Subcutaneous abdominal adipose tissue (tissue), 5 donors: ENCODE measurements around the gene RAP1GAP2.

Experiments used
- H3K27ac ChIP-seq: one replicate; pipeline ENCODE4 v1.7.0; 2013; ENCODE audit warnings: low read depth, mild to moderate bottlenecking, inconsistent platforms, low read length, moderate library complexity
- H3K27me3 ChIP-seq, 5 donors: one replicate each; pipeline ENCODE4 v1.7.0; 2013; ENCODE audit warnings: low read length in 5 of 5, inconsistent platforms in 1 of 5; ENCODE audit not compliant: control insufficient read depth in 5 of 5, insufficient read depth in 4 of 5
- H3K36me3 ChIP-seq, 5 donors: one replicate each; pipeline ENCODE4 v1.7.0; 2013; ENCODE audit warnings: low read length in 5 of 5; ENCODE audit not compliant: control insufficient read depth in 5 of 5, insufficient read depth in 5 of 5
- H3K4me1 ChIP-seq, 5 donors: one replicate each; pipeline ENCODE4 v1.7.0; 2013; ENCODE audit warnings: low read length in 5 of 5, mild to moderate bottlenecking in 3 of 5, moderate library complexity in 1 of 5; ENCODE audit not compliant: control insufficient read depth in 5 of 5, insufficient read depth in 5 of 5
- H3K4me3 ChIP-seq, 5 donors: one replicate each; pipeline ENCODE4 v1.7.0; 2013; ENCODE audit warnings: low read length in 5 of 5, low read depth in 1 of 5
- H3K9ac ChIP-seq, 5 donors: one replicate each; pipeline ENCODE4 v1.7.0; 2013; ENCODE audit warnings: low read length in 5 of 5, mild to moderate bottlenecking in 4 of 5, moderate library complexity in 3 of 5
- H3K9me3 ChIP-seq, 5 donors: one replicate each; pipeline ENCODE4 v1.7.0; 2013; ENCODE audit warnings: low read length in 5 of 5; ENCODE audit not compliant: control insufficient read depth in 5 of 5
- donor health status: healthy.
- donor health status: healthy.
- donor health status: healthy.
- donor health status: healthy.
- donor health status: healthy.

Gene RAP1GAP2

GRCh38 chr17:3035256-3035967 lies 239.2 kb downstream of the RAP1GAP2 start:
- H3K36me3 ChIP-seq, result no peaks in the 10 kb centered on the region
- peaks cover 2 to 22% (median 15%) of the 10 kb centered on the region in 5 donors for H3K27me3 ChIP-seq
- no peak overlapping the region for H3K9ac ChIP-seq
- no peak overlapping the region for H3K27ac ChIP-seq
- H3K4me3 ChIP-seq, result no peak overlapping the region
- no peaks in the 10 kb centered on the region for H3K9me3 ChIP-seq
- H3K4me1 ChIP-seq, result peaks cover 0 to 7% (median 0%) of the 10 kb centered on the region in 5 donors

- H3K4me3 ChIP-seq, result no peak overlapping the region
- no peaks in the 10 kb centered on the region for H3K9me3 ChIP-seq
- peaks cover 0 to 2% (median 0%) of the 10 kb centered on the region in 5 donors for H3K4me1 ChIP-seq
- no peak overlapping the region for H3K9ac ChIP-seq
- H3K27ac ChIP-seq, result no peak overlapping the region
- H3K36me3 ChIP-seq, result no peaks in the 10 kb centered on the region
- H3K27me3 ChIP-seq, result peaks cover 4 to 24% (median 16%) of the 10 kb centered on the region in 5 donors
These were observed 239.7 kb downstream of the RAP1GAP2 start for GRCh38 chr17:3035968-3036280.

GRCh38 chr17:3036800-3037199 lies 240.6 kb downstream of the RAP1GAP2 start:
- Histone ChIP-seq H3K9me3 (no peaks in the 10 kb centered on the region), H3K27me3 (peaks cover 4 to 30% (median 19%) of the 10 kb centered on the region in 5 donors), H3K27ac (no peak overlapping the region), H3K4me3 (no peak overlapping the region), H3K9ac (no peak overlapping the region), H3K4me1 (no peaks in the 10 kb centered on the region), H3K36me3 (no peaks in the 10 kb centered on the region)

GRCh38 chr17:3037259-3037658 lies 241.0 kb downstream of the RAP1GAP2 start:
- Histone ChIP-seq H3K27ac (no peak overlapping the region), H3K9ac (no peak overlapping the region), H3K36me3 (no peaks in the 10 kb centered on the region), H3K27me3 (peaks cover 7 to 30% (median 19%) of the 10 kb centered on the region in 5 donors), H3K4me3 (no peak overlapping the region), H3K9me3 (no peaks in the 10 kb centered on the region), H3K4me1 (no peaks in the 10 kb centered on the region)

- Histone ChIP-seq H3K4me3 (no peak overlapping the region), H3K9ac (no peak overlapping the region), H3K4me1 (no peaks in the 10 kb centered on the region), H3K36me3 (no peaks in the 10 kb centered on the region), H3K27me3 (peaks cover 7 to 24% (median 19%) of the 10 kb centered on the region in 5 donors), H3K27ac (no peak overlapping the region), H3K9me3 (peaks cover 0 to 7% (median 6%) of the 10 kb centered on the region in 5 donors)
These were observed 242.7 kb downstream of the RAP1GAP2 start for GRCh38 chr17:3038941-3039340.

GRCh38 chr17:3039736-3040135 lies 243.5 kb downstream of the RAP1GAP2 start:
- Histone ChIP-seq H3K27ac (no peak overlapping the region), H3K36me3 (no peaks in the 10 kb centered on the region), H3K9me3 (peaks cover 0 to 14% (median 13%) of the 10 kb centered on the region in 5 donors), H3K4me1 (no peaks in the 10 kb centered on the region), H3K9ac (no peak overlapping the region), H3K4me3 (no peak overlapping the region), H3K27me3 (peaks cover 7 to 24% (median 16%) of the 10 kb centered on the region in 5 donors)

GRCh38 chr17:3040882-3041281 lies 244.6 kb downstream of the RAP1GAP2 start:
- Histone ChIP-seq H3K4me1 (no peaks in the 10 kb centered on the region), H3K9ac (no peak overlapping the region), H3K4me3 (no peak overlapping the region), H3K27ac (no peak overlapping the region), H3K9me3 (peaks cover 0 to 14% (median 13%) of the 10 kb centered on the region in 5 donors), H3K36me3 (no peaks in the 10 kb centered on the region), H3K27me3 (peaks cover 4 to 18% (median 13%) of the 10 kb centered on the region in 5 donors)

- H3K27ac ChIP-seq, result no peak overlapping the region
- H3K9ac ChIP-seq, result no peak overlapping the region
- peaks cover 0 to 6% (median 4%) of the 10 kb centered on the region in 5 donors for H3K4me1 ChIP-seq
These were observed 247.6 kb downstream of the RAP1GAP2 start for GRCh38 chr17:3043737-3044365.

GRCh38 chr17:3046753-3047152 lies 250.5 kb downstream of the RAP1GAP2 start:
- peaks cover 0 to 4% (median 0%) of the 10 kb centered on the region in 5 donors for H3K27me3 ChIP-seq
- peaks cover 0 to 14% (median 13%) of the 10 kb centered on the region in 5 donors for H3K9me3 ChIP-seq
- H3K9ac ChIP-seq, result no peak overlapping the region
- no peaks in the 10 kb centered on the region for H3K36me3 ChIP-seq
- H3K4me1 ChIP-seq, result peaks cover 0 to 12% (median 10%) of the 10 kb centered on the region in 5 donors
- H3K4me3 ChIP-seq, result no peak overlapping the region
- no peak overlapping the region for H3K27ac ChIP-seq

More at GRCh38 chr17:3043737-3044365, 247.6 kb downstream of the RAP1GAP2 start:
- H3K9me3 ChIP-seq, result peaks cover 0 to 14% (median 13%) of the 10 kb centered on the region in 5 donors
- no peaks in the 10 kb centered on the region for H3K36me3 ChIP-seq
- H3K27me3 ChIP-seq, result peaks cover 4 to 8% (median 5%) of the 10 kb centered on the region in 5 donors
- no peak overlapping the region for H3K4me3 ChIP-seq

GRCh38 chr17:3048727-3049471 lies 252.7 kb downstream of the RAP1GAP2 start:
- Histone ChIP-seq H3K27ac (no peak overlapping the region), H3K4me3 (peak overlapping the region; percentile 78 to 95 (median 90)), H3K27me3 (no peaks in the 10 kb centered on the region), H3K9ac (peak overlapping the region; percentile 48 to 90 (median 84)), H3K9me3 (peaks cover 0 to 9% (median 7%) of the 10 kb centered on the region in 5 donors), H3K4me1 (peaks cover 0 to 12% (median 10%) of the 10 kb centered on the region in 5 donors), H3K36me3 (no peaks in the 10 kb centered on the region)
